ENCODE measurements around the gene UNG. TPM values are rescaled to one million over a fixed set of nuclear protein-coding genes. Genes with fewer than 3 reads are reported as not detected.

UNG gene
- total and polyA plus RNA-seq, 4 donors: 11.8 to 17.8 (median 14.9) TPM

GRCh38 chr12:109116611-109116949, 19.2 kb downstream of the UNG start:
- Histone ChIP-seq H3K27me3 (ENCODE audit: control insufficient read depth in 3 of 3, insufficient read depth in 3 of 3, low read length in 2 of 3) (no peaks in the 10 kb centered on the region), H3K4me1 (ENCODE audit: control insufficient read depth in 5 of 5, insufficient read depth in 5 of 5, low read length in 5 of 5) (peaks cover 0 to 14% (median 9%) of the 10 kb centered on the region in 5 donors), H3K27ac (ENCODE audit: low read depth in 1 of 2, low read length in 1 of 2) (peak overlapping the region; percentile 66 to 92), H3K36me3 (ENCODE audit: control insufficient read depth in 4 of 4, insufficient read depth in 4 of 4, low read length in 4 of 4) (no peaks in the 10 kb centered on the region), H3K9me3 (ENCODE audit: control insufficient read depth in 4 of 4, insufficient read depth in 3 of 4, low read length in 3 of 4) (no peaks in the 10 kb centered on the region), H3K4me3 (no peak overlapping the region), H3K9ac (ENCODE audit: insufficient read depth in 1 of 2, low read length in 2 of 2) (no peak overlapping the region)
- no peak for TF ChIP-seq CTCF (IDR thresholded peaks at IDR 0.05; ENCODE audit: control extremely low read depth, extremely low read depth)
- ATAC-seq (ENCODE audit: insufficient read depth, low FRiP score) (no peak), DNase-seq (no peak)
- 87 to 90% methylated on average over 12 of the region's 12 CpGs for WGBS, 2 donors

- DNase-seq: no peak
- ATAC-seq (ENCODE audit: insufficient read depth, low FRiP score): no peak
- no peak overlapping the region for H3K27ac ChIP-seq (ENCODE audit: low read depth in 1 of 2, low read length in 1 of 2)
- WGBS, 2 donors: 85 to 89% methylated on average over 2 of the region's 2 CpGs
- H3K4me3 ChIP-seq: no peak overlapping the region
- no peak overlapping the region for H3K9ac ChIP-seq (ENCODE audit: insufficient read depth in 1 of 2, low read length in 2 of 2)
- no peak for TF ChIP-seq CTCF (IDR thresholded peaks at IDR 0.05; ENCODE audit: control extremely low read depth, extremely low read depth)
- H3K27me3 ChIP-seq (ENCODE audit: control insufficient read depth in 3 of 3, insufficient read depth in 3 of 3, low read length in 2 of 3): no peaks in the 10 kb centered on the region
- H3K36me3 ChIP-seq (ENCODE audit: control insufficient read depth in 4 of 4, insufficient read depth in 4 of 4, low read length in 4 of 4): no peaks in the 10 kb centered on the region
- H3K9me3 ChIP-seq (ENCODE audit: control insufficient read depth in 4 of 4, insufficient read depth in 3 of 4, low read length in 3 of 4): no peaks in the 10 kb centered on the region
- H3K4me1 ChIP-seq (ENCODE audit: control insufficient read depth in 5 of 5, insufficient read depth in 5 of 5, low read length in 5 of 5): peaks cover 0 to 11% (median 4%) of the 10 kb centered on the region in 5 donors
Measured at GRCh38 chr12:109120095-109120494, 22.7 kb downstream of the UNG start.

- peak overlapping the region in 1 of 2 donors; percentile 35 for H3K27ac ChIP-seq (ENCODE audit: low read depth in 1 of 2, low read length in 1 of 2)
- no peak overlapping the region for H3K9ac ChIP-seq (ENCODE audit: insufficient read depth in 1 of 2, low read length in 2 of 2)
- no peak for DNase-seq
Measured at GRCh38 chr12:109120557-109120956, 23.2 kb downstream of the UNG start.

More at GRCh38 chr12:109120557-109120956, 23.2 kb downstream of the UNG start:
- no peak for TF ChIP-seq CTCF (IDR thresholded peaks at IDR 0.05; ENCODE audit: control extremely low read depth, extremely low read depth)
- no peaks in the 10 kb centered on the region for H3K9me3 ChIP-seq (ENCODE audit: control insufficient read depth in 4 of 4, insufficient read depth in 3 of 4, low read length in 3 of 4)
- H3K36me3 ChIP-seq (ENCODE audit: control insufficient read depth in 4 of 4, insufficient read depth in 4 of 4, low read length in 4 of 4): no peaks in the 10 kb centered on the region
- ATAC-seq (ENCODE audit: insufficient read depth, low FRiP score): no peak
- H3K4me3 ChIP-seq: no peak overlapping the region
- WGBS, 2 donors: 90 to 92% methylated on average over 4 of the region's 4 CpGs
- H3K27me3 ChIP-seq (ENCODE audit: control insufficient read depth in 3 of 3, insufficient read depth in 3 of 3, low read length in 2 of 3): no peaks in the 10 kb centered on the region
- H3K4me1 ChIP-seq (ENCODE audit: control insufficient read depth in 5 of 5, insufficient read depth in 5 of 5, low read length in 5 of 5): peaks cover 0 to 11% (median 3%) of the 10 kb centered on the region in 5 donors
